Measurements from ENCODE around the gene IGLL5.

The IGLL5 gene

GRCh38 chr22:22863001-22863400 is 24.6 kb upstream of the IGLL5 start:
- DNase-seq (ENCODE audit: low read depth): no peak

DNA sequence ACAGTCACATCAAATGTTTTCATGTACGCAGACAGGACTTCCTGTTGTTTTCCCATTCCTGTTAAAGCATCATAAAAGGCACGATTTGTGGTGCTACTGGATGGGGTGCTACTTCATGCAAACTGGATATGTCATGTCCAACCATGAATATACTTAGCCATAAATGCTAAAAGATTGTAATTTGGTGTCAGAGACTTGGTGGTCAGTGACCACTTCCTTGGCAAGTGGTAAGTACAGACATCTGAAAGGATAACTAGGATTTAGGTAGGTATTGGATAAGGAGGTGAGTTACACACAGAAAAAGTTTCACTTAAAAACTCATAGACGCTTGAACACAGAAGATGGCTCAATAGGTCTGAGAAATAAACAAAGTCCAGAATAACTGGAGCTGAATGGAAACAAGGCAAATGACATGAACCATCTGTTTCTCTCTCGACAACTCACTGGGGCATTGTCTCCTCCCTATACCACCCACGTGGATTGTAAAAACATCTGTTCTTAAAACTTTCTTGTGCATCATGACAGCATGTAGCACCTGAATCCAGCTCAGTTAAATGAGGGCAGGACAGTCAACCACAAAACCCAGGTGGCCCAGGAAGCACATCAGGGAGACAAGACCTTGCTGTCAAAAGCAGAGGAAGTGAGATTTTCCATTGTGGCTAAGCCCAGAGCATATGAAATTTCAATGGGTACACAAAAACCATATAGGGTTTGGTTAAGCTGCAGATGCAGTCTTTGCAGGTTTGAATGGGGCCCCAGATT is 22.1 kb upstream of the IGLL5 start:
- DNase-seq (ENCODE audit: low read depth): no peak

DNA sequence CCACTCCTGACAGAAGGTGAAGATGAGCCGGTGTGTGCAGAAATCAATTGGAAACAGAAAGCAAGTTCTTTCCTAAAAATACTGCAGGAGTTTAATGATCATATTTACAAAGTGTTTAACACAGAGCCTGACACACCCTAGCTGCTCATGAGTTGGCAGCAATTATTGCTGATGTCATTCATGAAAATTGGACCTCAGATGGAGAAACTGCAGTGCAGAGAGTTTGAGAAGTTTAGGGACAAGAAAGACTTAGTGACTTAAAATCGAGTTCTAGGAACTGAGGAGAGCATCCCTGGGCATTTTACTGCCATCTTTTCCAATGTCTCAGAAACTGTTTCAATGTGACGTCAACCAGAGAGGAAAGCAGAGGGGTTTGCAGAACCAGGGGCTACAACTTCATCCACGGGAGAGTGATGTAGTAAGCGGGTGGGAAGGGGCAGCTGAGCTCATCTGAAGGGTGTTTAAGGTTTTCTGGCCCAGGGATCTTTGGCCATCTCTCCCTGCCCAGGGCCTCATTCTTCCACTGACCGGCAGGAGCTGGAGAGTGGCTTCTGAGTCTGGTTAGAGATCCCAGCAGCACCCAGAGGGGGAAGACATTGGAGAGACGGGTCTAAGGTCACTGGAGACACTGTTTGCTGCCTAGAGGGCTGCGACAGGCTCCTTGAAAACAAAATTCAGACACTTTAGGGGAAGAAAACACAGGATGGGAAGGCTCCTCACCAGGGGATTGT is 21.1 kb upstream of the IGLL5 start:
- no peak for DNase-seq (ENCODE audit: low read depth)

- no peak for DNase-seq (ENCODE audit: low read depth)
Observed at GRCh38 chr22:22867996-22868715, 19.5 kb upstream of the IGLL5 start.

DNA sequence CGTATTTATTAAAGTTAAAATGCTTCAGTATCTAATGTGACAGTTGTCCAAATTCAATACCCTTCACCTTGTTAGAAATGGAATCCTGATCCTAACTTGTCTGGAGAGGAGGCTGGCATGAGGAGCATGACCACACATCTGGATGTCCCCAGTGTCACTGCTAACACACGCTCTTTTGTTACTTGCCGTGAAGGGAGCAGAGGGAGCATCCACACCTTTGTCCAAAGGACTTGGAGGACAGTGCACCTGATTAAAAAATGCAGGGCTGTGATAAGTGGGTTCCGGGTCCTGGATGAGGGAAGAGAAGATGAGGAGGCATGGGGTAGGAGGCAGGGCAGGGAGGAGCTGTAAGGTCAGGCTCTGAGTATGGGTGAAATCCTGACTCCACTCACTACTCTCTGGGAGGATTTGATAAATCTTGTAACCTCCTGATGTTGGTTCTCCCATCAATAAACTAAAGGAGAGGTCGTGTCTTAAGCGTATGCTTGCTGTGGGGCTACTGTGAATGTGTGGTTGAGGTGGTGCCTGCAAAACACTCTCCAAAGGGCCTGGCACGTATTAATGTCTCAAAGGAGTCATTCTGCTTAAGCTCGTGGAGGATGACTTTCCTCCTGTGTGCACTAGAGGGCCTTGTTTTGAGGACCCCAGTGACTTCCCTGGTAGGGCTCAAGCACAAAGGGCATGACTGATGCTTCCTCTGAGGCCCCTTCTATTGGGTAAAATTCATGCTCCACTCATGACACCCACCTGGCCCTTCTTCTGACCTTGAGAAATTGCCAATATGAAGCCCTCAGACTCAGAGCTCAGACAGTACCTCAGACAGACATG is 16.8 kb upstream of the IGLL5 start:
- DNase-seq (ENCODE audit: low read depth): no peak

DNA sequence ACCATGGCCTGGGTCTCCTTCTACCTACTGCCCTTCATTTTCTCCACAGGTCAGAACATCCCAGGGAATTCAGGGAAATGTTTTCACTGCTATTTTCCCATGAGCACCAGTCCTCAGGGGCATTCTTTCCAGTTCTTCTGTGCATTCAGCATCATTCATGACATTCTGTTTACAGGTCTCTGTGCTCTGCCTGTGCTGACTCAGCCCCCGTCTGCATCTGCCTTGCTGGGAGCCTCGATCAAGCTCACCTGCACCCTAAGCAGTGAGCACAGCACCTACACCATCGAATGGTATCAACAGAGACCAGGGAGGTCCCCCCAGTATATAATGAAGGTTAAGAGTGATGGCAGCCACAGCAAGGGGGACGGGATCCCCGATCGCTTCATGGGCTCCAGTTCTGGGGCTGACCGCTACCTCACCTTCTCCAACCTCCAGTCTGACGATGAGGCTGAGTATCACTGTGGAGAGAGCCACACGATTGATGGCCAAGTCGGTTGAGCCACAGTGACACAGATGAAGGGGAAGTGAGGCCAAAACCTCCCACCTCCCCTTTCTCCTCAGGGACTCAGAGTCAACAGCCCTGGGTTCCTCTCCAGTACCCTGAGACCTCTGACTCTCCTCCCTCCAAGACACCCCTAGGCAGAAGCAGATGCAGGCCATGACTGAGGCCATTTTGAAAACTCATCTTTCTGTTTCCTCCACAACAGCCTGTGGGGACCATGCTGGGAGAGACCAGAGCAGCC is 15.9 kb upstream of the IGLL5 start:
- no peak for DNase-seq (ENCODE audit: low read depth)

- no peak for DNase-seq (ENCODE audit: low read depth)
Observed at GRCh38 chr22:22872722-22873708, 14.6 kb upstream of the IGLL5 start.

- DNase-seq (ENCODE audit: low read depth): peak; percentile 69
Observed at GRCh38 chr22:22877523-22878210, 9.9 kb upstream of the IGLL5 start.

GRCh38 chr22:22878211-22878570 is 9.4 kb upstream of the IGLL5 start:
- no peak for DNase-seq (ENCODE audit: low read depth)

DNA sequence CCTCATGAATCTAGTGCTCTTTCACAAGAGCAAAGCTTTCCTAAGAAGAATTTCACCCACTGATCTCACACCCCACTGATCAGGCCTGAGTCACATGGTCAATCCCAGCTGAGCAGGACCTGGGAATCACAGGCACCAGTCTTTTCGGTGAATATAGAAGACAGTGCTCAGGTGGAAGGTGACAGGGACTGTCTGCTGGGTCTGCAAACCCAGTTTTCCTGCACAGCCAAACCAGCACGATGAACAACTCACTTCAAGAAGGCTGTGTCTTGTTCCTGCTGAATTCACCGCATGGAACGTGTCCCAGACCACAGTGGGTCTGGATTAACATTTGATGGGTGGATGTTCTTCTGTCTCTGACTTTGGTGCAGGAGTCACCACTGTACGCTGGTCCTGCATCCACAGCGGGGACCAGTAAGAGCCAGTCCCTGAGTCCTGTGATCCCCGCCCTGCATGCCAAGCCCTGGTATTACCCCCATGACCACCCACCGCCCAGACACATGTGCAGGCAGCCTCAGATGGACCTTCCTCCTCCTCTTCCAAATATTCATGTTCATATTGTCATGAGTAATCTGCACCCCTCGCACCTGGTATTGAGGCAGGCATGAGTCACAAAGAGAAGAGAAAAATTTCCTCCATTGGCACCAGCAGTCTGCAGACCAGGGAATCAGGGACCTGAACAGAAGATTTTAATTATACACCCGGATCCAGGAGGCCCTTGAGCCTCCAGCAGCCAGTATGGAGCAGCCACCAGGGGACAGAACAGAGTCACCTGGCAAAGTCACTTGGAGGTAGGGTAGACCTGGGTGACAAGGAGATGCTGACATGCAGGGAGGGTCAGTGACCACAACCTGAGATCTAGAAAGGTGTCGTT is 8.6 kb upstream of the IGLL5 start:
- DNase-seq (ENCODE audit: low read depth): no peak

- no peak for DNase-seq (ENCODE audit: low read depth)
Observed at GRCh38 chr22:22879675-22880155, 7.9 kb upstream of the IGLL5 start.

DNA sequence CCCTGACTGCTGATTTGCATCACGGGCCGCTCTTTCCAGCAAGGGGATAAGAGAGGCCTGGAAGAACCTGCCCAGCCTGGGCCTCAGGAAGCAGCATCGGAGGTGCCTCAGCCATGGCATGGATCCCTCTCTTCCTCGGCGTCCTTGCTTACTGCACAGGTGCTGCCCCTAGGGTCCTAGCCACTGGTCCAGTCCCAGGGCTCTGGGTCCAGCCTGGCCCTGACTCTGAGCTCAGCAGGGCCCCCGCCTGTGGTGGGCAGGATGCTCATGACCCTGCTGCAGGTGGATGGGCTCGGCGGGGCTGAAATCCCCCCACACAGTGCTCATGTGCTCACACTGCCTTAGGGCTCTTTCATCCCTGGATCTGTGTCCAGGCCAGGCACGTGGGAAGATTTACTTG is 7.0 kb upstream of the IGLL5 start:
- no peak for DNase-seq (ENCODE audit: low read depth)

- DNase-seq (ENCODE audit: low read depth): no peak
Observed at GRCh38 chr22:22881116-22882000, 6.3 kb upstream of the IGLL5 start.

GRCh38 chr22:22882033-22882717 is 5.4 kb upstream of the IGLL5 start:
- DNase-seq (ENCODE audit: low read depth): no peak

- DNase-seq (ENCODE audit: low read depth): no peak
Observed at GRCh38 chr22:22883090-22883727, 4.4 kb upstream of the IGLL5 start.

Data from T follicular helper cell (primary cell).